HepG2 (cell line): ENCODE results near the gene ST8SIA1. TPM values are rescaled to one million over a fixed set of nuclear protein-coding genes. Genes with fewer than 3 reads are reported as not detected.
A peak's percentile ranks its signal among the peaks of the same experiment; 100 is the strongest.

Source experiments
- ATAC-seq: fragments of 200-7000 bp; cut with Tn5 transposase; 3 replicates; pipeline ENCODE4 v1.9.1; 2020; ENCODE audit warnings: mild to moderate bottlenecking, moderate library complexity
- BruUV-seq: library from RNA; stranded (reverse); fragments of 400-500 nt; replicated peaks from 2 replicates; lab custom pipeline; 2021; lab: Mats Ljungman, UMichigan
- CTCF ChIA-PET: fragments of 300-600 bp; formaldehyde crosslinking; extraction: SDS; loops from one replicate; lab custom pipeline; 2021; ENCODE audit warnings: low total read pairs, inconsistent platforms, low intra/inter-chr PET ratio; lab: Yijun Ruan, JAX
- POLR2A ChIA-PET: fragments of 350-600 bp; sonication (Branson Sonifier 250); formaldehyde crosslinking; loops from one replicate; lab custom pipeline; 2020; ENCODE audit warnings: antibody characterized with exemption, inconsistent platforms; lab: Yijun Ruan, JAX
- DNase-seq: peaks from one replicate; pipeline ENCODE4 v3.0.0-alpha.2; 2015; ENCODE audit warnings: low spot score
- FAIRE-seq: peaks from 3 replicates; lab custom pipeline; 2011; peaks lifted over from hg19 to GRCh38; lab: Jason Lieb, UNC
- H2AFZ ChIP-seq: one replicate; pipeline ENCODE4 v1.6.1; 2011; ENCODE audit warnings: low read length, inconsistent platforms
- H3K27ac ChIP-seq: fragments of 300-600 bp; 3 replicates; pipeline ENCODE4 v1.8.0; 2011; ENCODE audit warnings: mixed run types, mild to moderate bottlenecking, mixed read lengths, low read length, inconsistent platforms; ENCODE audit not compliant: insufficient read depth; ENCODE audit errors: extremely low read length
- H3K27me3 ChIP-seq, 2 experiments: fragments of 200-600 bp in 1 of 2; 2 replicates in 1 of 2; 3 replicates in 1 of 2; pipeline versions ENCODE4 v1.6.0 to v1.8.0; 2011; ENCODE audit warnings: low read length in 2 of 2, mild to moderate bottlenecking in 2 of 2, moderate library complexity in 2 of 2, inconsistent platforms in 1 of 2; ENCODE audit not compliant: insufficient read depth in 2 of 2, control insufficient read depth in 1 of 2
- H3K36me3 ChIP-seq, 2 experiments: fragments of 200-600 bp in 1 of 2; replicated peaks in 1 of 2; 2 replicates in 1 of 2; 3 replicates in 1 of 2; pipeline versions ENCODE4 v1.5.1 to v1.8.0; 2011; ENCODE audit warnings: low read length in 2 of 2, inconsistent platforms in 1 of 2; ENCODE audit not compliant: insufficient read depth in 2 of 2, control insufficient read depth in 1 of 2
- H3K4me1 ChIP-seq: 2 replicates; pipeline ENCODE4 v1.5.1; 2012; ENCODE audit warnings: low read length, inconsistent platforms; ENCODE audit not compliant: insufficient read depth
- H3K4me2 ChIP-seq: 2 replicates; pipeline ENCODE4 v1.6.0; 2011; ENCODE audit warnings: low read depth, low read length, inconsistent platforms
- H3K4me3 ChIP-seq, 3 experiments: fragments of 200-600 bp in 1 of 3; sonication (generic), shearing (Covaris generic) in 1 of 3; replicated peaks in 1 of 3; 2 replicates each; pipeline ENCODE4 v1.5.1; 2011 to 2016; ENCODE audit warnings: low read length in 3 of 3, inconsistent platforms in 2 of 3, low read depth in 2 of 3, mild to moderate bottlenecking in 2 of 3, control low read depth in 1 of 3, mixed read lengths in 1 of 3; ENCODE audit not compliant: insufficient read depth in 1 of 3
- H3K79me2 ChIP-seq: one replicate; pipeline ENCODE4 v1.6.1; 2011; ENCODE audit warnings: low read length, inconsistent platforms; ENCODE audit not compliant: insufficient read depth
- H3K9ac ChIP-seq: 2 replicates; pipeline ENCODE4 v1.6.0; 2011; ENCODE audit warnings: mild to moderate bottlenecking, low read depth, low read length, inconsistent platforms; ENCODE audit not compliant: insufficient read depth
- H3K9me3 ChIP-seq: 2 replicates; pipeline ENCODE4 v1.5.1; 2012; ENCODE audit warnings: mild to moderate bottlenecking, low read length
- H4K20me1 ChIP-seq: 2 replicates; pipeline ENCODE4 v1.6.0; 2011; ENCODE audit warnings: inconsistent platforms, mild to moderate bottlenecking, low read length, moderate library complexity; ENCODE audit not compliant: insufficient read depth
- ADNP ChIP-seq: sonication (generic); formaldehyde crosslinking; IDR thresholded peaks from 2 replicates; pipeline ENCODE4 v1.4.0; 2020; ENCODE audit warnings: missing genetic modification reagents
- CEBPG ChIP-seq: IDR thresholded peaks from 2 replicates; pipeline ENCODE4 v1.6.1; 2016
- FOXK2 ChIP-seq: fragments of 450-650 bp; IDR thresholded peaks from 2 replicates; pipeline ENCODE4 v1.6.1; 2016
- KDM4B ChIP-seq: sonication (generic); formaldehyde crosslinking; IDR thresholded peaks from 2 replicates; pipeline ENCODE4 v1.4.0; 2020; ENCODE audit warnings: missing genetic modification reagents
- RCOR2 ChIP-seq: IDR thresholded peaks from 2 replicates; pipeline ENCODE4 v1.6.1; 2016; ENCODE audit warnings: missing biosample characterization, missing genetic modification reagents
- TCF12 ChIP-seq, 2 experiments: fragments of 450-650 bp in 1 of 2; sonication (generic) in 1 of 2; formaldehyde crosslinking in 1 of 2; IDR thresholded peaks; 2 replicates each; pipeline versions ENCODE4 v1.6.1 to v1.8.0; 2017 to 2022; ENCODE audit warnings: antibody characterized with exemption in 1 of 2, mild to moderate bottlenecking in 1 of 2, missing genetic modification reagents in 1 of 2, moderate library complexity in 1 of 2
- TCF7 ChIP-seq: sonication (generic); IDR thresholded peaks from 2 replicates; pipeline ENCODE4 v1.6.1; 2016; ENCODE audit warnings: antibody characterized with exemption, low read depth
- ZMYM2 ChIP-seq: sonication (generic); formaldehyde crosslinking; IDR thresholded peaks from 2 replicates; pipeline ENCODE4 v1.8.0; 2022; ENCODE audit warnings: mild to moderate bottlenecking, missing genetic modification reagents
- ZNF276 ChIP-seq: sonication (generic); formaldehyde crosslinking; IDR thresholded peaks from 2 replicates; pipeline ENCODE4 v1.4.0; 2020; ENCODE audit warnings: mild to moderate bottlenecking, low read depth, missing genetic modification reagents
- ZNF512 ChIP-seq: sonication (generic); formaldehyde crosslinking; IDR thresholded peaks from 2 replicates; pipeline ENCODE4 v1.4.0; 2020; ENCODE audit warnings: mild to moderate bottlenecking, missing genetic modification reagents
- ZNF550 ChIP-seq: sonication (generic); formaldehyde crosslinking; IDR thresholded peaks from 2 replicates; pipeline ENCODE4 v1.4.0; 2020; ENCODE audit warnings: mild to moderate bottlenecking, missing genetic modification reagents, borderline replicate concordance
- ZUFSP ChIP-seq: sonication (generic); formaldehyde crosslinking; IDR thresholded peaks from 2 replicates; pipeline ENCODE4 v1.9.0; 2021; ENCODE audit warnings: missing genetic modification reagents, mild to moderate bottlenecking, borderline replicate concordance
- WGBS: methylation state at CpG from one replicate; pipeline ENCODE4 v1.1.6; 2017; ENCODE audit warnings: low lambda C conversion rate; 5-methylcytosine and 5-hydroxymethylcytosine counted together
- in situ Hi-C: cut with HindIII; loops from 2 replicates; pipeline ENCODE4 v1.10.0; 2017; ENCODE audit warnings: low pct_unique_long_range_greater_than_20kb; ENCODE audit not compliant: extremely low pct_ligation_motif_present
- intact Hi-C: fragments of 100-400 bp; cut with micrococcal nuclease; formaldehyde crosslinking; loops from one replicate; pipeline ENCODE4 v1.10.0; 2022; ENCODE audit not compliant: unreplicated experiment
- polyA plus RNA-seq, 8 experiments: library from polyadenylated mRNA; depleted of rRNA in 3 of 8; stranded (reverse) in 7 of 8; unstranded in 1 of 8; fragments of >200 nt; fragmentation: Illumina TruSeq in 4 of 8; extraction: Trizol in 4 of 8; gene quantifications; 2 replicates each; pipeline versions ENCODE4 v1.2.1 to v1.2.3, GENCODE V29; 2011 to 2016; ENCODE audit warnings: low read depth in 4 of 8, missing spikeins in 1 of 8, mixed read lengths in 1 of 8; ENCODE audit not compliant: insufficient read depth in 1 of 8
- total RNA-seq, 5 experiments: library from RNA; depleted of rRNA; stranded (reverse); fragments of >200 nt; fragmentation: Illumina TruSeq; extraction: Trizol; gene quantifications; 2 replicates each; pipeline ENCODE4 v1.2.3, GENCODE V29; 2016; ENCODE audit warnings: low read depth in 1 of 5
- TF ChIP-seq, protein P1 (sequence below): sonication (generic); formaldehyde crosslinking; IDR thresholded peaks from 2 replicates; pipeline ENCODE4 v1.5.1; 2020; ENCODE audit warnings: missing genetic modification reagents, mild to moderate bottlenecking, borderline replicate concordance

The ST8SIA1 gene
- total and polyA plus RNA-seq, 2 of the 13 experiments (the other 11 are each of a cell fraction or from before 2014, with no cell fraction given) = not detected

GRCh38 chr12:22230280-22230794, 104.2 kb downstream of the ST8SIA1 start (continued):
- TF ChIP-seq ZNF512 (CRISPR knock-in tag) = no peak

DNA sequence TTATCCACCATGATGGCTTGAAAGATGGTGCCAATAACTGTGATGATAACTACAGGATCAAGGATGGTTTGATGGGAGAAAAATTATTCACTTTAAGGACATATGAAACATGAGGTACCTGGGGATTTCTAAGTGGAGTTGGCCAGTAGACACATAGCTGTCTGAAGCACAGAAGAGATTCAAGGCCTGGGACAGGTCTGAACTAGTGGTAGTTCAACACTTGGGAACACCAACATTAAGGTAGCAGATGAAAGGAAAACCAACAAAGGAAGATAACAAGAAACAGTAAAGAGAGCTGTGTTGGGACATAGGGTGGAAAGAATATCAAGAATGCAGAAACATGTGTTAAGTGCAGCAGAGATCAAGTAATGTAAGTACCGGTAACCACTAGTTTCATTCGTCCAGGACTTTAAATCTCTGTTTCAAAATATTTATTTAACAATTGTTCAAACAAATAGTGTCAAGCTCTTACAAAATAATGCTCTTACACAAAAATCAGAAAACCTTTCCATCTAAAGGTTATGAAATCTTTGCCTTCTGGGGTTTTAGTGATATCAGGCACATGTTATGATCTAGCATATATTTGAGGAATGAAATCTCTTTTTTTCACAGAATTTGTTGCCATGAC, 104.7 kb downstream of the ST8SIA1 start:
- no peaks in the 10 kb centered on the region for H3K36me3 ChIP-seq
- H3K27me3 ChIP-seq = 0 out of 5 replicates have a peak, but pooled peaks cover 0 to 2% of the 10 kb centered on the region in 2 experiments
- no peaks in the 10 kb centered on the region for H3K9me3 ChIP-seq
- H3K4me2 ChIP-seq = no peak overlapping the region
- ChIA-PET POLR2A (no interaction called here), CTCF (no interaction called here)
- no peak overlapping the region for H2AFZ ChIP-seq
- 5% methylated on average over 2 of the region's 2 CpGs for WGBS
- no peaks in the 10 kb centered on the region for H3K79me2 ChIP-seq
- DNase-seq = peak; percentile 7
- H3K4me3 ChIP-seq = no peak overlapping the region
- H4K20me1 ChIP-seq = no peaks in the 10 kb centered on the region
- no peak overlapping the region for H3K27ac ChIP-seq
- no peak overlapping the region for H3K9ac ChIP-seq
- no TSS peak for BruUV-seq
- H3K4me1 ChIP-seq = no peaks in the 10 kb centered on the region
- in situ Hi-C loops (no loop called here), intact Hi-C loops (loop anchor here (1.0 kb wide), 1 partner anchor 45 kb away; no protein-coding TSS in a partner anchor)
- no peak for FAIRE-seq
- no peak for ATAC-seq
- TF ChIP-seq ZNF276 (CRISPR knock-in tag) (no peak), TCF12 (IDR thresholded peaks at IDR 0.05) (no peak), TCF12 (CRISPR knock-in tag; IDR thresholded peaks at IDR 0.05) (no peak), RCOR2 (no peak), ADNP (CRISPR knock-in tag) (no peak), ZNF550 (CRISPR knock-in tag) (no peak), CEBPG (no peak), TCF7 (no peak), ZMYM2 (CRISPR knock-in tag) (no peak), ZUFSP (CRISPR knock-in tag) (no peak), KDM4B (no peak), FOXK2 (no peak)
- TF ChIP-seq, protein P1, sequence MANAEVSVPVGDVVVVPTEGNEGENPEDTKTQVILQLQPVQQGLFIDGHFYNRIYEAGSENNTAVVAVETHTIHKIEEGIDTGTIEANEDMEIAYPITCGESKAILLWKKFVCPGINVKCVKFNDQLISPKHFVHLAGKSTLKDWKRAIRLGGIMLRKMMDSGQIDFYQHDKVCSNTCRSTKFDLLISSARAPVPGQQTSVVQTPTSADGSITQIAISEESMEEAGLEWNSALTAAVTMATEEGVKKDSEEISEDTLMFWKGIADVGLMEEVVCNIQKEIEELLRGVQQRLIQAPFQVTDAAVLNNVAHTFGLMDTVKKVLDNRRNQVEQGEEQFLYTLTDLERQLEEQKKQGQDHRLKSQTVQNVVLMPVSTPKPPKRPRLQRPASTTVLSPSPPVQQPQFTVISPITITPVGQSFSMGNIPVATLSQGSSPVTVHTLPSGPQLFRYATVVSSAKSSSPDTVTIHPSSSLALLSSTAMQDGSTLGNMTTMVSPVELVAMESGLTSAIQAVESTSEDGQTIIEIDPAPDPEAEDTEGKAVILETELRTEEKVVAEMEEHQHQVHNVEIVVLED (CRISPR knock-in tag) = no peak
